ENCODE measurements around the gene CERT1.

Gene CERT1

DNA sequence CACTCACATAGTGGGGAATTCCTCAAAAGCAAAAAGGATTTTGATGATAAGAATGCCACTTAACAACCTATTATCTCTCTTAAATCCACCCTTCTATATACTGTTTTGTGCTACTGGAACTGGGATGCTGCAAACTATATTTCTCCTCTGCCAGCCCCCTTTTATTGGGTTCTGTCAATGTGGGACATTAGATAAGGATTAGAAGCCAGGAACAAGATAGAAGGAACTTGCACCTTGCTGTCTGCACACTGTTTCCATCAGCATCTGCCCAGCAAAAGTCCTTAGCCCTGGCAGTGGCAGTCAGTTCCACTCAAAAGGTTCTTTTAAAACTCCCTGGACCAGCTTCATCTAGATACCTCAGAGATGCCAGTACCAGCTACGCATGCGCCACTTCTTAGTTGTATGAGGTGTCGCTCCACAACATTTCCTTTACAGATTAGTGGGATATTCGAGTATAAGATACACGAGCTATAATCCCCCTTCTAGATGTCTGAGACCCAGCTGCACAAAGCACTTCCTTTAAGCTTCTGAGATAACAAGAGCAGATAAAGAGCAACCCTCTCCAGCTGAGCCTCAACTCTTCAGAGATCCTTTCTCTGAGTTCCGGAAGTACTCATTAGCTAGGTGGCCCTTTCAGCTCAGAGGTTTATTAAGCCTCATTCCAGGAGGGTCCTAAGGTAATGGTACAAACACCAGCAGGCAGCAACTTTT is 45.3 kb downstream of the CERT1 start:
- H3K9me3 ChIP-seq (ENCODE audit: insufficient read depth, low read depth, low read length) = peaks cover 22% of the 10 kb centered on the region
- peaks cover 88% of the 10 kb centered on the region for H3K79me2 ChIP-seq (ENCODE audit: insufficient read depth, low read length)
- H4K20me1 ChIP-seq (ENCODE audit: insufficient read depth, low read length, poor library complexity, severe bottlenecking) = peaks cover 22% of the 10 kb centered on the region
- peak overlapping the region; percentile 46 for H3K4me2 ChIP-seq (ENCODE audit: low read depth, low read length, poor library complexity, severe bottlenecking)
- H3K9me2 ChIP-seq (replicated peaks; ENCODE audit: low read depth, low read length) = no peaks in the 10 kb centered on the region
- peaks cover 7% of the 10 kb centered on the region for H3K36me3 ChIP-seq (ENCODE audit: insufficient read depth, low read length)
- peaks cover 42% of the 10 kb centered on the region for H3K4me1 ChIP-seq (ENCODE audit: insufficient read depth, low read length, poor library complexity, severe bottlenecking)
- no peak overlapping the region for H3K4me3 ChIP-seq (ENCODE audit: low read length, poor library complexity, severe bottlenecking)
- 0 out of 2 replicates have a peak, but pooled peaks cover 9% of the 10 kb centered on the region for H3F3A ChIP-seq (ENCODE audit: low read depth)
- no peak overlapping the region for H2AFZ ChIP-seq (ENCODE audit: low read length)
- H3K27me3 ChIP-seq (ENCODE audit: insufficient read depth, low read length, poor library complexity, severe bottlenecking) = no peaks in the 10 kb centered on the region
- H3K9ac ChIP-seq (ENCODE audit: low read depth, low read length, poor library complexity, severe bottlenecking) = no peak overlapping the region
- no peak for TF ChIP-seq EZH2phosphoT487 (IDR thresholded peaks at IDR 0.05; ENCODE audit: borderline replicate concordance)
- no peak for TF ChIP-seq CTCF (conservative IDR thresholded peaks at IDR 0.05; ENCODE audit: low read length)

DNA sequence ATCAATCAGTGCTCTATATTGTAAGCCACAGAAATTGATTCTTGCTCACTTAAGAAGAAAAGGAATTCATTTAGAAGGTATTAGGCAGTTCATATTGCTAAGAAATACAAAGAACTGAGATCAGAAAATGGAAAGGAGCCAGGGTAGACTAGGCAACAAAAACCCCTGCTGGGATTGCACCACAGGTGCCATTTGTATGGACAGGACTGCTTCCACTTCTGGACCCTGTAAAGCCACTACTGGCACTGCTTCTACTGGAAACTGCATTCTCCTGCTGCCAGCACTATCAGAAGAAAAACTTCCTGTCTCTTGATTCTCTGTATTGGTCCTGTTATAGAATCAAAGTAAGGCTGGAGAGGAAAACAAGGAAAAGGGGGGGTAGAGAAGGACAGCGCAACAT is 45.9 kb downstream of the CERT1 start:
- H3K27me3 ChIP-seq (ENCODE audit: insufficient read depth, low read length, poor library complexity, severe bottlenecking) = no peaks in the 10 kb centered on the region
- H3K9ac ChIP-seq (ENCODE audit: low read depth, low read length, poor library complexity, severe bottlenecking) = no peak overlapping the region
- H3K9me2 ChIP-seq (replicated peaks; ENCODE audit: low read depth, low read length) = no peaks in the 10 kb centered on the region
- peaks cover 88% of the 10 kb centered on the region for H3K79me2 ChIP-seq (ENCODE audit: insufficient read depth, low read length)
- peaks cover 3% of the 10 kb centered on the region; the same call in 1 of the 2 replicates for H3K36me3 ChIP-seq (ENCODE audit: insufficient read depth, low read length)
- H3K4me2 ChIP-seq (ENCODE audit: low read depth, low read length, poor library complexity, severe bottlenecking) = peak overlapping the region; percentile 46
- no peak overlapping the region for H2AFZ ChIP-seq (ENCODE audit: low read length)
- TF ChIP-seq CTCF (conservative IDR thresholded peaks at IDR 0.05; ENCODE audit: low read length) (no peak), EZH2phosphoT487 (IDR thresholded peaks at IDR 0.05; ENCODE audit: borderline replicate concordance) (no peak)
- 0 out of 2 replicates have a peak, but pooled peaks cover 9% of the 10 kb centered on the region for H3F3A ChIP-seq (ENCODE audit: low read depth)
- peaks cover 22% of the 10 kb centered on the region for H4K20me1 ChIP-seq (ENCODE audit: insufficient read depth, low read length, poor library complexity, severe bottlenecking)
- H3K9me3 ChIP-seq (ENCODE audit: insufficient read depth, low read depth, low read length) = peaks cover 22% of the 10 kb centered on the region
- H3K4me1 ChIP-seq (ENCODE audit: insufficient read depth, low read length, poor library complexity, severe bottlenecking) = peaks cover 44% of the 10 kb centered on the region
- H3K4me3 ChIP-seq (ENCODE audit: low read length, poor library complexity, severe bottlenecking) = no peak overlapping the region

DNA sequence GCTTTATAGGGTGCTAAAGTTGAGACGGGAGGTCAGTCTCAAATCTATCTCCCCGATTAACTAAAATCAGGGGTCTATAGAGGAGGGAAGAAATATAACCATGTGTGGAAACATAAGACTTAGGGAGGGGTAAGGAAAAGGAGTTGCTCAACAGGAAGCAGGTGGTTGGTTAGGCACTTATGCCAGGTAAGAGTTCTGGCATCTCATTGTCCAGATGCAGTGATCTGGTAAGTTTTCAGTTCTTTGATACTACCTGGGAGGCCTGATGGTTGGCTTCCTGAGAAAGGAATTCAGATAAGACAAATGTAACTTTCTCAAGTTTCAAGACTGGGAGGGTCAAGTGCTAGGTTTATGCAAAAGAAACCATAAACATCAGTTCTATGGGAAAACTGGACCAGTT is 47.7 kb downstream of the CERT1 start:
- Histone ChIP-seq H3K36me3 (ENCODE audit: insufficient read depth, low read length) (0 out of 2 replicates have a peak, but pooled peaks cover 3% of the 10 kb centered on the region), H3K79me2 (ENCODE audit: insufficient read depth, low read length) (peaks cover 88% of the 10 kb centered on the region), H3K9ac (ENCODE audit: low read depth, low read length, poor library complexity, severe bottlenecking) (no peak overlapping the region), H3K9me3 (ENCODE audit: insufficient read depth, low read depth, low read length) (peaks cover 7% of the 10 kb centered on the region), H2AFZ (ENCODE audit: low read length) (no peak overlapping the region), H3K9me2 (replicated peaks; ENCODE audit: low read depth, low read length) (no peaks in the 10 kb centered on the region), H3K4me3 (ENCODE audit: low read length, poor library complexity, severe bottlenecking) (no peak overlapping the region), H4K20me1 (ENCODE audit: insufficient read depth, low read length, poor library complexity, severe bottlenecking) (peaks cover 22% of the 10 kb centered on the region), H3K27me3 (ENCODE audit: insufficient read depth, low read length, poor library complexity, severe bottlenecking) (no peaks in the 10 kb centered on the region), H3F3A (ENCODE audit: low read depth) (0 out of 2 replicates have a peak, but pooled peaks cover 9% of the 10 kb centered on the region), H3K4me2 (ENCODE audit: low read depth, low read length, poor library complexity, severe bottlenecking) (no peak overlapping the region), H3K4me1 (ENCODE audit: insufficient read depth, low read length, poor library complexity, severe bottlenecking) (peaks cover 44% of the 10 kb centered on the region)
- TF ChIP-seq CTCF (conservative IDR thresholded peaks at IDR 0.05; ENCODE audit: low read length) = no peak
- TF ChIP-seq EZH2phosphoT487 (IDR thresholded peaks at IDR 0.05; ENCODE audit: borderline replicate concordance) = no peak
